CD14-positive monocyte (primary cell): Measurements from ENCODE around the gene MATCAP1. TPM values are rescaled to one million over a fixed set of nuclear protein-coding genes. Genes with fewer than 3 reads are reported as not detected.

ENCODE experiments used
- DNase-seq, 3 donors: peaks; one replicate each; pipeline ENCODE4 v3.0.0-alpha.2; 2011 to 2022
- H2AFZ ChIP-seq: 2 replicates; pipeline ENCODE4 v1.6.0; 2012; ENCODE audit warnings: mild to moderate bottlenecking, low read depth, low read length, inconsistent platforms; ENCODE audit not compliant: insufficient read depth, poor library complexity, severe bottlenecking
- H3K27ac ChIP-seq, 2 donors: 1 replicate in 1 of 2; 2 replicates in 1 of 2; pipeline ENCODE4 v1.5.1; 2012 to 2013; ENCODE audit warnings: low read length in 2 of 2, control low read depth in 1 of 2, inconsistent platforms in 1 of 2, low read depth in 1 of 2, mild to moderate bottlenecking in 1 of 2
- H3K27me3 ChIP-seq, 2 donors: one replicate each; pipeline versions ENCODE4 v1.6.0 to v1.6.1; 2011 to 2013; ENCODE audit warnings: low read length in 2 of 2; ENCODE audit not compliant: control insufficient read depth in 2 of 2, insufficient read depth in 2 of 2
- H3K36me3 ChIP-seq, 2 donors: replicated peaks in 1 of 2; 1 replicate in 1 of 2; 2 replicates in 1 of 2; pipeline versions ENCODE4 v1.5.1 to v1.6.1; 2012 to 2013; ENCODE audit warnings: low read length in 2 of 2, control low read depth in 1 of 2, inconsistent platforms in 1 of 2, mild to moderate bottlenecking in 1 of 2; ENCODE audit not compliant: insufficient read depth in 2 of 2, control insufficient read depth in 1 of 2
- H3K4me1 ChIP-seq, 2 donors: 1 replicate in 1 of 2; 2 replicates in 1 of 2; pipeline versions ENCODE4 v1.5.1 to v1.6.1; 2012 to 2013; ENCODE audit warnings: low read length in 2 of 2, control low read depth in 1 of 2, inconsistent platforms in 1 of 2, mild to moderate bottlenecking in 1 of 2, moderate library complexity in 1 of 2; ENCODE audit not compliant: insufficient read depth in 2 of 2, control insufficient read depth in 1 of 2
- H3K4me2 ChIP-seq: replicated peaks from 2 replicates; pipeline ENCODE3; 2012; ENCODE audit warnings: low read length, moderate library complexity, mild to moderate bottlenecking; ENCODE audit not compliant: poor library complexity, severe bottlenecking; ENCODE audit errors: extremely low read depth
- H3K4me3 ChIP-seq, 3 experiments: fragments of 200-600 bp in 1 of 3; sonication (generic) in 1 of 3; replicated peaks in 1 of 3; 1 replicate in 2 of 3; 2 replicates in 1 of 3; pipeline ENCODE4 v1.5.1; 2011 to 2013; ENCODE audit warnings: low read length in 3 of 3, mild to moderate bottlenecking in 3 of 3, control low read depth in 2 of 3, low read depth in 2 of 3, inconsistent platforms in 1 of 3, moderate library complexity in 1 of 3
- H3K79me2 ChIP-seq: 2 replicates; pipeline ENCODE4 v1.6.0; 2012; ENCODE audit warnings: mild to moderate bottlenecking, control low read depth, inconsistent platforms, low read length, moderate library complexity; ENCODE audit not compliant: insufficient read depth
- H3K9ac ChIP-seq: 2 replicates; pipeline ENCODE4 v1.6.0; 2017; ENCODE audit warnings: low read length, mild to moderate bottlenecking; ENCODE audit not compliant: insufficient read depth, poor library complexity, severe bottlenecking
- H3K9me3 ChIP-seq, 2 donors: replicated peaks in 1 of 2; 1 replicate in 1 of 2; 2 replicates in 1 of 2; pipeline versions ENCODE4 v1.5.1 to v1.6.1; 2012 to 2013; ENCODE audit warnings: low read length in 2 of 2, control low read depth in 1 of 2; ENCODE audit not compliant: control insufficient read depth in 1 of 2, insufficient read depth in 1 of 2
- H4K20me1 ChIP-seq: 2 replicates; pipeline ENCODE4 v1.6.0; 2012; ENCODE audit warnings: mild to moderate bottlenecking, low read length, control low read depth, moderate library complexity; ENCODE audit not compliant: insufficient read depth
- H3K27ac Mint-ChIP-seq, 7 donors: one replicate each; pipeline ENCODE4 v1.8.0; 2020; ENCODE audit warnings: mild to moderate bottlenecking in 7 of 7, mixed read lengths in 7 of 7, moderate library complexity in 6 of 7, inconsistent platforms in 2 of 7
- H3K27me3 Mint-ChIP-seq, 3 donors: one replicate each; pipeline ENCODE4 v1.8.0; 2021 to 2022; ENCODE audit warnings: low read depth in 3 of 3, mild to moderate bottlenecking in 3 of 3, mixed read lengths in 3 of 3, moderate library complexity in 3 of 3, inconsistent platforms in 1 of 3
- H3K36me3 Mint-ChIP-seq, 2 donors: one replicate each; pipeline ENCODE4 v1.8.0; 2020; ENCODE audit warnings: mixed read lengths in 2 of 2, inconsistent platforms in 1 of 2, mild to moderate bottlenecking in 1 of 2
- H3K4me1 Mint-ChIP-seq: one replicate; pipeline ENCODE4 v1.8.0; 2020; ENCODE audit warnings: mild to moderate bottlenecking, mixed read lengths
- H3K4me3 Mint-ChIP-seq, 2 donors: one replicate each; pipeline ENCODE4 v1.8.0; 2020; ENCODE audit warnings: mild to moderate bottlenecking in 2 of 2, mixed read lengths in 2 of 2, moderate library complexity in 1 of 2
- H3K9me3 Mint-ChIP-seq, 7 donors: one replicate each; pipeline ENCODE4 v1.8.0; 2020 to 2022; ENCODE audit warnings: mixed read lengths in 7 of 7, mild to moderate bottlenecking in 6 of 7, moderate library complexity in 6 of 7, inconsistent platforms in 2 of 7
- CTCF ChIP-seq: fragments of 200-600 bp; IDR thresholded peaks from one replicate; pipeline ENCODE4 v1.8.0; 2022; ENCODE audit warnings: antibody characterized with exemption, mild to moderate bottlenecking
- WGBS: methylation state at CpG from one replicate; pipeline ENCODE4 v1.1.5; 2013; ENCODE audit warnings: missing lambda C conversion rate; ENCODE audit not compliant: insufficient coverage; 5-methylcytosine and 5-hydroxymethylcytosine counted together
- intact Hi-C, 2 donors: fragments of 100-400 bp; cut with micrococcal nuclease; formaldehyde crosslinking; loops; one replicate each; pipeline versions ENCODE4 v1.15.0 to v1.15.1; 2023
- polyA plus RNA-seq, 3 donors: library from polyadenylated mRNA; depleted of rRNA in 1 of 3; unstranded in 2 of 3; stranded (reverse) in 1 of 3; fragments of 300-500 nt in 2 of 3; fragments of >200 nt in 1 of 3; fragmentation: Illumina TruSeq in 2 of 3; gene quantifications; 1 replicate in 2 of 3; 2 replicates in 1 of 3; pipeline ENCODE4 v1.2.3, GENCODE V29; 2012 to 2021

Gene MATCAP1
- polyA plus RNA-seq, 3 donors = 0.58 to 43.3 (median 0.99) TPM

DNA sequence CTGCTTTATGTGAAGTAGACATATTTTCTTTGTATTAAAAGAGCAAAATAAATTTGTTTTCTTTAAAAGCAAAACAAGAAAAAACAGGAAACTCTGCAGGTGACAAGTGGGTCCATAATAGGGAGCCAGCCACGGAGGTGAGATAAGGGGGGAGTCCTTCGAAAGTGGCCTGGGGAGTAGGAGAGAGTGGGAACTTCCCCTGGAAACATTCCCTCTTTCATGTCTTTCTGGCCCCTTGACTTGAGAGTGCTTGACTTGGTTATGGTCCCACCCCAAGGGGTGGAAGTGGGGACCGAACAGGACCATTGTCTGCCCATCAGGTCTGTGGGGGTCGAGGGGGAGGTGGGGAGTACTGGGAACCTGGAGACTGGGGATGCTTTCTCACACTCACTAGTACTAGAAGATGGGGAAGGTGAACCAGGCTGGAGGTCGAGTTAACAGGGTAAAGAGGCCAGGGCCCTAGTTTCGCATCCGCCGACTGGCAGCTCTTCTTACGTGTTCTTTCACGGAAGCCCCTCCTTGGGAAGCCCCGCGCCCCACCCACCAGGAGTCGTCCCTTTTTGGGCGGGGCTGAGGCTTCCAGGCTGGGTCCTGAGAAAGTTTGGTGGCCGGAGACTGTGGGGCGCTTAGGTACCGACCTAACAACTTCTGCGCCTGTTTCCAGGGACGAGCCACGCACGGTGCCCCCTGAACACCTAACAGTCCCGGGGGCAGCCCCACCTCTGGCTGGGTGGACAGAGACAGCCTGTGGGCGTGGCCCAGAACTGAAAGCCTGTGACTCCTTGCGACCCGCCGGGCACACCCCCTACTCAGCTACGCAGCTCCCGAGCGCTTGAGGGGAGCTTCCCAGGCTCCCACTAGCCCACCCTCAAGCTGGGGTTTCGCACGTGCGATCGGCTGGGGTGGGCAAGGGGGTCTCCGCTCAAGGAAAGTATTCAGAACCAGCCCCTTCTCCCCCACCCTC is 24.8 kb downstream of the MATCAP1 start:
- H3K9me3 Mint-ChIP-seq = peaks cover 0 to 16% (median 8%) of the 10 kb centered on the region in 7 donors
- Histone ChIP-seq H3K27me3 (peaks cover 21 to 45% of the 10 kb centered on the region in 2 donors), H3K4me2 (peak overlapping the region; percentile 99), H3K9ac (peak overlapping the region; percentile 94), H3K4me1 (peaks cover 61 to 72% of the 10 kb centered on the region in 2 donors), H3K36me3 (no peaks in the 10 kb centered on the region), H3K9me3 (peaks cover 0 to 15% of the 10 kb centered on the region in 2 donors), H3K4me3 (peak overlapping the region; percentile 69 to 99 (median 83)), H3K79me2 (no peaks in the 10 kb centered on the region), H2AFZ (peak overlapping the region; percentile 89), H4K20me1 (peaks cover 84% of the 10 kb centered on the region), H3K27ac (peak overlapping the region; percentile 67 to 93)
- H3K36me3 Mint-ChIP-seq = peaks cover 10 to 11% of the 10 kb centered on the region in 2 donors
- intact Hi-C loops = loop anchor here (5.0 kb wide), 2 partner anchors 142 to 202 kb away; no protein-coding TSS in a partner anchor
- WGBS = 2% methylated on average over 20 of the region's 34 CpGs
- peaks cover 47 to 64% (median 54%) of the 10 kb centered on the region in 3 donors for H3K27me3 Mint-ChIP-seq
- peak overlapping the region; percentile 74 to 95 (median 86) for H3K27ac Mint-ChIP-seq
- peaks cover 61% of the 10 kb centered on the region for H3K4me1 Mint-ChIP-seq
- peak overlapping the region; percentile 91 to 92 for H3K4me3 Mint-ChIP-seq
- peak; percentile 53 to 84 (median 68) for DNase-seq
- no peak for TF ChIP-seq CTCF

- WGBS = 71% methylated on average over 2 of the region's 7 CpGs
- peak overlapping the region in 1 of 3 experiments; percentile 14 for H3K4me3 ChIP-seq
- no peaks in the 10 kb centered on the region for H3K79me2 ChIP-seq
- peaks cover 60% of the 10 kb centered on the region for H3K4me1 Mint-ChIP-seq
- peaks cover 83% of the 10 kb centered on the region for H4K20me1 ChIP-seq
- H3K9me3 Mint-ChIP-seq = peaks cover 0 to 14% (median 7%) of the 10 kb centered on the region in 7 donors
- peaks cover 53 to 64% of the 10 kb centered on the region in 2 donors for H3K4me1 ChIP-seq
- peaks cover 13 to 43% of the 10 kb centered on the region in 2 donors for H3K27me3 ChIP-seq
- H3K27me3 Mint-ChIP-seq = peaks cover 50 to 63% (median 52%) of the 10 kb centered on the region in 3 donors
- TF ChIP-seq CTCF = no peak
- H3K9me3 ChIP-seq = peaks cover 0 to 9% of the 10 kb centered on the region in 2 donors
- peak overlapping the region; percentile 99 for H3K4me2 ChIP-seq
- peak overlapping the region; percentile 39 to 91 for H3K4me3 Mint-ChIP-seq
- H2AFZ ChIP-seq = no peak overlapping the region
- intact Hi-C loops = loop anchor here (5.0 kb wide), 2 partner anchors 141 to 201 kb away; no protein-coding TSS in a partner anchor
- H3K36me3 Mint-ChIP-seq = peaks cover 10 to 12% of the 10 kb centered on the region in 2 donors
- no peak for DNase-seq
- H3K27ac Mint-ChIP-seq = peak overlapping the region in 6 of 7 donors; percentile 5 to 76 (median 36)
- no peak overlapping the region for H3K9ac ChIP-seq
- H3K27ac ChIP-seq = no peak overlapping the region
- no peaks in the 10 kb centered on the region for H3K36me3 ChIP-seq
These were observed 25.7 kb downstream of the MATCAP1 start for GRCh38 chr16:67157892-67158635.
